Upper lobe of left lung (tissue), 4 donors: ENCODE data around the gene PLEKHA4.

Source experiments
- POLR2AphosphoS5 ChIP-seq, 2 donors: sonication (generic); formaldehyde crosslinking; IDR thresholded peaks; one replicate each; pipeline ENCODE4 v1.5.1; 2017; ENCODE audit warnings: antibody characterized with exemption in 2 of 2
- TF ChIP-seq, protein P1 (sequence below), 6 experiments: fragments of 450-650 bp in 4 of 6; fragments of 200-600 bp in 2 of 6; sonication (generic) in 2 of 6; IDR thresholded peaks; one replicate each; pipeline ENCODE4 v1.5.1; 2016 to 2019; ENCODE audit warnings: antibody characterized with exemption in 6 of 6

- TF ChIP-seq, protein P1, sequence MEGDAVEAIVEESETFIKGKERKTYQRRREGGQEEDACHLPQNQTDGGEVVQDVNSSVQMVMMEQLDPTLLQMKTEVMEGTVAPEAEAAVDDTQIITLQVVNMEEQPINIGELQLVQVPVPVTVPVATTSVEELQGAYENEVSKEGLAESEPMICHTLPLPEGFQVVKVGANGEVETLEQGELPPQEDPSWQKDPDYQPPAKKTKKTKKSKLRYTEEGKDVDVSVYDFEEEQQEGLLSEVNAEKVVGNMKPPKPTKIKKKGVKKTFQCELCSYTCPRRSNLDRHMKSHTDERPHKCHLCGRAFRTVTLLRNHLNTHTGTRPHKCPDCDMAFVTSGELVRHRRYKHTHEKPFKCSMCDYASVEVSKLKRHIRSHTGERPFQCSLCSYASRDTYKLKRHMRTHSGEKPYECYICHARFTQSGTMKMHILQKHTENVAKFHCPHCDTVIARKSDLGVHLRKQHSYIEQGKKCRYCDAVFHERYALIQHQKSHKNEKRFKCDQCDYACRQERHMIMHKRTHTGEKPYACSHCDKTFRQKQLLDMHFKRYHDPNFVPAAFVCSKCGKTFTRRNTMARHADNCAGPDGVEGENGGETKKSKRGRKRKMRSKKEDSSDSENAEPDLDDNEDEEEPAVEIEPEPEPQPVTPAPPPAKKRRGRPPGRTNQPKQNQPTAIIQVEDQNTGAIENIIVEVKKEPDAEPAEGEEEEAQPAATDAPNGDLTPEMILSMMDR (IDR thresholded peaks at IDR 0.05) = no peak
- no peak for TF ChIP-seq POLR2AphosphoS5 (IDR thresholded peaks at IDR 0.05)
Observed at GRCh38 chr19:48804496-48804895, 63.9 kb downstream of the PLEKHA4 start.
